Stimulated activated CD4-positive, alpha-beta T cell treated with anti-CD3 and anti-CD28 coated beads, Interleukin-4, amount 100 ng/mL, for 48 hours (primary cell): ENCODE results near the gene ZNRF1.
"Not testable (repeated sequence)": the region's sequence is repeated elsewhere in the genome, so short reads cannot be mapped to it uniquely, and the experiment has no call there.

Experiments used
- DNase-seq, 2 donors: peaks; one replicate each; pipeline ENCODE4 v3.0.0-alpha.2; 2020; ENCODE audit warnings: low read depth in 2 of 2

Gene ZNRF1

GRCh38 chr16:74998481-74999218, at the start of gene ZNRF1:
Gene ZNRF1 (plus strand): TSS chr16:74999024. CDS start chr16:74999672, 648 bp downstream.
- peak; percentile 79 to 82 for DNase-seq

GRCh38 chr16:74949309-74949708, 49.5 kb upstream of the ZNRF1 start:
- no peak for DNase-seq

- DNase-seq: no peak
Observed at GRCh38 chr16:74950511-74950910, 48.3 kb upstream of the ZNRF1 start.

GRCh38 chr16:74951206-74951605, 47.6 kb upstream of the ZNRF1 start:
- DNase-seq: no peak

GRCh38 chr16:74951681-74952080, 47.1 kb upstream of the ZNRF1 start:
- no peak for DNase-seq

- DNase-seq: no peak
Observed at GRCh38 chr16:74954763-74955162, 44.1 kb upstream of the ZNRF1 start.

- no peak for DNase-seq
Observed at GRCh38 chr16:74973304-74973703, 25.5 kb upstream of the ZNRF1 start.

- no peak for DNase-seq
Observed at GRCh38 chr16:74975591-74975990, 23.2 kb upstream of the ZNRF1 start.

- DNase-seq: no peak
Observed at GRCh38 chr16:74982256-74982655, 16.6 kb upstream of the ZNRF1 start.

- DNase-seq: peak in 1 of 2 donors; percentile 19
Observed at GRCh38 chr16:74984194-74984528, 14.7 kb upstream of the ZNRF1 start.

- DNase-seq: peak; percentile 95 to 99
Observed at GRCh38 chr16:74984529-74985296, 14.1 kb upstream of the ZNRF1 start, which contains the start of gene WDR59. Gene WDR59 (minus strand): TSS chr16:74985123. CDS start chr16:74985017, 106 bp downstream.

GRCh38 chr16:74987027-74987681, 11.7 kb upstream of the ZNRF1 start:
- no peak for DNase-seq

GRCh38 chr16:74989864-74990263, 9.0 kb upstream of the ZNRF1 start:
- not testable (repeated sequence) for DNase-seq

GRCh38 chr16:74990832-74991231, 8.0 kb upstream of the ZNRF1 start:
- DNase-seq: no peak

- DNase-seq: no peak
Observed at GRCh38 chr16:74991268-74991592, 7.6 kb upstream of the ZNRF1 start.

- DNase-seq: no peak
Observed at GRCh38 chr16:74991593-74992403, 7.0 kb upstream of the ZNRF1 start.

GRCh38 chr16:74995986-74996385, 2.8 kb upstream of the ZNRF1 start:
- no peak for DNase-seq

- no peak for DNase-seq
Observed at GRCh38 chr16:74997042-74997491, 1.8 kb upstream of the ZNRF1 start.

GRCh38 chr16:74999219-74999608, 390 bp downstream of the ZNRF1 start:
- DNase-seq: no peak

- peak; percentile 38 to 55 for DNase-seq
Observed at GRCh38 chr16:74999609-75000480, 1.0 kb downstream of the ZNRF1 start.
